ENCODE data around the gene CACNG4. TPM values are rescaled to one million over a fixed set of nuclear protein-coding genes. Genes with fewer than 3 reads are reported as not detected.

Gene CACNG4
- total RNA-seq, 1 experiment from 2014 or later, result 6.3 TPM

- Histone ChIP-seq H3K79me1 (ENCODE audit: insufficient read depth, low read depth, low read length, poor library complexity, severe bottlenecking) (no peaks in the 10 kb centered on the region), H3K56ac (ENCODE audit: insufficient read length, low read depth, low read length) (no peak overlapping the region), H2BK20ac (ENCODE audit: low read depth, low read length, poor library complexity, severe bottlenecking) (no peak overlapping the region), H2BK15ac (ENCODE audit: low read depth, low read length) (no peak overlapping the region), H3K23me2 (ENCODE audit: insufficient read length, low read depth, low read length, poor library complexity, severe bottlenecking) (no peaks in the 10 kb centered on the region), H3K4ac (ENCODE audit: low read depth, low read length) (no peak overlapping the region), H3K23ac (ENCODE audit: insufficient read length, low read depth, low read length) (no peak overlapping the region), H3K27me3 (ENCODE audit: insufficient read depth, low read length) (no peaks in the 10 kb centered on the region), H3K79me2 (ENCODE audit: insufficient read depth, low read length) (no peaks in the 10 kb centered on the region), H3K9me3 (ENCODE audit: control insufficient read depth, low read depth, low read length) (no peaks in the 10 kb centered on the region), H3K27ac (ENCODE audit: insufficient read length, low read depth, low read length) (no peak overlapping the region), H4K91ac (ENCODE audit: insufficient read length, low read depth, low read length) (no peak overlapping the region), H3T11ph (ENCODE audit: low read length) (no peak overlapping the region), H3K4me2 (ENCODE audit: insufficient read depth, insufficient read length, low read length) (no peak overlapping the region), H4K20me1 (ENCODE audit: control insufficient read depth, insufficient read depth, insufficient read length) (peaks cover 4% of the 10 kb centered on the region), H3K4me1 (ENCODE audit: insufficient read depth, low read length) (no peaks in the 10 kb centered on the region), H3K9ac (ENCODE audit: extremely low read depth, insufficient read length, low read length) (no peak overlapping the region), H4K8ac (replicated peaks; ENCODE audit: insufficient read length, low read depth, low read length) (no peak overlapping the region), H3K14ac (ENCODE audit: insufficient read depth, low read length) (no peak overlapping the region), H2BK5ac (ENCODE audit: insufficient read length, low read length) (no peak overlapping the region), H4K5ac (ENCODE audit: insufficient read length, low read depth, low read length) (no peak overlapping the region), H2AFZ (ENCODE audit: low read length) (no peak overlapping the region), H2AK5ac (ENCODE audit: insufficient read length, low read length) (no peak overlapping the region), H2BK12ac (ENCODE audit: insufficient read length, low read depth, low read length) (no peak overlapping the region), H3K18ac (ENCODE audit: insufficient read length, low read depth, low read length) (no peak overlapping the region), H2BK120ac (ENCODE audit: low read depth, low read length, poor library complexity, severe bottlenecking) (no peak overlapping the region)
- H3K36me3 Mint-ChIP-seq (ENCODE audit: insufficient read depth in 1 of 3, low read depth in 3 of 3), result no peaks in the 10 kb centered on the region; a peak in 1 of 7 replicates
- no peak overlapping the region for H3K4me3 Mint-ChIP-seq
- H3K27ac Mint-ChIP-seq, result no peak overlapping the region
- TF ChIP-seq CTCF (conservative IDR thresholded peaks at IDR 0.05), result no peak
- DNase-seq, result no peak
- WGBS (ENCODE audit: extremely low coverage, insufficient read length, low lambda C conversion rate), result no CpG with 5 or more reads among the region's 7 CpGs
- peaks cover 2% of the 10 kb centered on the region for H3K27me3 Mint-ChIP-seq (ENCODE audit: low read depth)
- H3K4me1 Mint-ChIP-seq, result no peaks in the 10 kb centered on the region; a peak in 1 of 4 replicates
- H3K9me3 Mint-ChIP-seq, result peaks cover 3 to 4% of the 10 kb centered on the region in 2 experiments; a peak in 2 of 5 replicates
These were observed 31.4 kb downstream of the CACNG4 start for GRCh38 chr17:66995944-66996343.

Data from H9 (cell line).